Astrocyte (in vitro differentiated cells and primary cell): ENCODE data around the gene MYT1. TPM values are rescaled to one million over a fixed set of nuclear protein-coding genes. Genes with fewer than 3 reads are reported as not detected.

Experiments used
- DNase-seq: peaks from one replicate; pipeline ENCODE4 v3.0.0-alpha.2; 2010; ENCODE audit warnings: low read depth
- FAIRE-seq: peaks from 2 replicates; lab custom pipeline; 2011; peaks lifted over from hg19 to GRCh38; lab: Jason Lieb, UNC
- H2AFZ ChIP-seq: 2 replicates; pipeline ENCODE4 v1.6.0; 2012; ENCODE audit warnings: low read depth, low read length, inconsistent platforms
- H3K27ac ChIP-seq: 2 replicates; pipeline ENCODE4 v1.5.1; 2011; ENCODE audit warnings: low read depth, low read length, inconsistent platforms
- H3K27me3 ChIP-seq: 2 replicates; pipeline ENCODE4 v1.6.0; 2011; ENCODE audit warnings: low read length, inconsistent platforms; ENCODE audit not compliant: insufficient read depth
- H3K36me3 ChIP-seq: 2 replicates; pipeline ENCODE4 v1.5.1; 2011; ENCODE audit warnings: low read length, inconsistent platforms; ENCODE audit not compliant: insufficient read depth
- H3K4me1 ChIP-seq: 2 replicates; pipeline ENCODE4 v1.5.1; 2011; ENCODE audit warnings: low read length, inconsistent platforms; ENCODE audit not compliant: insufficient read depth
- H3K4me2 ChIP-seq: 2 replicates; pipeline ENCODE4 v1.6.0; 2012; ENCODE audit warnings: low read length, inconsistent platforms
- H3K4me3 ChIP-seq: 2 replicates; pipeline ENCODE4 v1.5.1; 2011; ENCODE audit warnings: low read depth, mild to moderate bottlenecking, low read length, inconsistent platforms; ENCODE audit not compliant: insufficient read depth
- H3K79me2 ChIP-seq: 2 replicates; pipeline ENCODE4 v1.6.0; 2012; ENCODE audit warnings: mild to moderate bottlenecking, low read length, inconsistent platforms; ENCODE audit not compliant: insufficient read depth
- H3K9ac ChIP-seq: 2 replicates; pipeline ENCODE4 v1.6.0; 2012; ENCODE audit warnings: mild to moderate bottlenecking, low read length, inconsistent platforms
- H3K9me3 ChIP-seq: 2 replicates; pipeline ENCODE4 v1.5.1; 2012; ENCODE audit warnings: low read depth, mild to moderate bottlenecking, low read length, inconsistent platforms; ENCODE audit not compliant: insufficient read depth
- H4K20me1 ChIP-seq: 2 replicates; pipeline ENCODE4 v1.6.0; 2012; ENCODE audit warnings: low read length, inconsistent platforms; ENCODE audit not compliant: insufficient read depth
- H3K27ac Mint-ChIP-seq: one replicate; pipeline ENCODE4 v1.8.0; 2021; ENCODE audit warnings: mild to moderate bottlenecking, mixed read lengths; ENCODE audit not compliant: unreplicated experiment
- H3K27me3 Mint-ChIP-seq: one replicate; pipeline ENCODE4 v1.8.0; 2021; ENCODE audit warnings: low read depth, mixed read lengths; ENCODE audit not compliant: unreplicated experiment
- H3K36me3 Mint-ChIP-seq: one replicate; pipeline ENCODE4 v1.8.0; 2021; ENCODE audit warnings: low read depth, mixed read lengths; ENCODE audit not compliant: unreplicated experiment
- H3K4me1 Mint-ChIP-seq: one replicate; pipeline ENCODE4 v1.8.0; 2021; ENCODE audit warnings: low read depth, mixed read lengths; ENCODE audit not compliant: unreplicated experiment
- H3K4me3 Mint-ChIP-seq: one replicate; pipeline ENCODE4 v1.8.0; 2021; ENCODE audit warnings: mild to moderate bottlenecking, moderate library complexity, mixed read lengths; ENCODE audit not compliant: unreplicated experiment
- H3K9me3 Mint-ChIP-seq: one replicate; pipeline ENCODE4 v1.8.0; 2021; ENCODE audit warnings: mild to moderate bottlenecking, mixed read lengths; ENCODE audit not compliant: unreplicated experiment
- EZH2 ChIP-seq: IDR thresholded peaks from 2 replicates; pipeline ENCODE4 v1.6.1; 2012; ENCODE audit warnings: mild to moderate bottlenecking, low read length, inconsistent platforms; ENCODE audit not compliant: insufficient read depth
- total RNA-seq: library from RNA; stranded (reverse); gene quantifications from 2 replicates; pipeline ENCODE4 v1.2.1, GENCODE V29; 2021
- TF ChIP-seq, protein P1 (sequence below): IDR thresholded peaks from 2 replicates; pipeline ENCODE4 v1.5.1; 2011; ENCODE audit warnings: low read depth, mild to moderate bottlenecking, inconsistent platforms, low read length, moderate library complexity; ENCODE audit not compliant: insufficient read depth

The MYT1 gene
- total RNA-seq, 1 donor from 2014 or later, result not detected

DNA sequence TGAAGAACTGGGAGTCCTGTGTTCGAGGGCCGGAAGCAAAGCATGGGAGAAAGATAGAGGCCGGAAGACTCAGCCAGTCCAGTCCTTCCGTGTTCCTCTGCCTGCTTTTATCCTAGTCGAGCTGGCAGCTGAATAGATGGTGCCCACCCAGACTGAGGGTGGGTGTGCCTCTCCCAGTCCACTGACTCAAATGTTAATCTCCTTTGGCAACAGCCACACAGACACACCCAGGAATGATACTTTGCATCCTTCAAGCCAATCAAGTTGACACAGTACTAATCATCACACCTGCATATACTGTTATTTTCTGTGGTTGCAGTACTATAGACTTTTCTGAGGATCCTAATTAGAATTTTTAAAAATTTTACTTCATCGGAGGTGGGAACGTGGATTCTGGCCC lies 112.6 kb downstream of the MYT1 start:
- Histone ChIP-seq H2AFZ (no peak overlapping the region), H3K27ac (no peak overlapping the region), H3K4me1 (no peaks in the 10 kb centered on the region), H3K4me2 (no peak overlapping the region), H4K20me1 (peaks cover 6% of the 10 kb centered on the region), H3K4me3 (no peak overlapping the region), H3K36me3 (no peaks in the 10 kb centered on the region), H3K27me3 (no peaks in the 10 kb centered on the region), H3K9me3 (no peaks in the 10 kb centered on the region), H3K79me2 (no peaks in the 10 kb centered on the region), H3K9ac (no peak overlapping the region)
- Mint-ChIP-seq H3K4me1 (peaks cover 9% of the 10 kb centered on the region), H3K4me3 (no peak overlapping the region), H3K27ac (no peak overlapping the region), H3K9me3 (no peaks in the 10 kb centered on the region), H3K36me3 (peaks cover 9% of the 10 kb centered on the region), H3K27me3 (no peaks in the 10 kb centered on the region)
- no peak for FAIRE-seq
- no peak for DNase-seq
- no peak for TF ChIP-seq EZH2
- TF ChIP-seq, protein P1, sequence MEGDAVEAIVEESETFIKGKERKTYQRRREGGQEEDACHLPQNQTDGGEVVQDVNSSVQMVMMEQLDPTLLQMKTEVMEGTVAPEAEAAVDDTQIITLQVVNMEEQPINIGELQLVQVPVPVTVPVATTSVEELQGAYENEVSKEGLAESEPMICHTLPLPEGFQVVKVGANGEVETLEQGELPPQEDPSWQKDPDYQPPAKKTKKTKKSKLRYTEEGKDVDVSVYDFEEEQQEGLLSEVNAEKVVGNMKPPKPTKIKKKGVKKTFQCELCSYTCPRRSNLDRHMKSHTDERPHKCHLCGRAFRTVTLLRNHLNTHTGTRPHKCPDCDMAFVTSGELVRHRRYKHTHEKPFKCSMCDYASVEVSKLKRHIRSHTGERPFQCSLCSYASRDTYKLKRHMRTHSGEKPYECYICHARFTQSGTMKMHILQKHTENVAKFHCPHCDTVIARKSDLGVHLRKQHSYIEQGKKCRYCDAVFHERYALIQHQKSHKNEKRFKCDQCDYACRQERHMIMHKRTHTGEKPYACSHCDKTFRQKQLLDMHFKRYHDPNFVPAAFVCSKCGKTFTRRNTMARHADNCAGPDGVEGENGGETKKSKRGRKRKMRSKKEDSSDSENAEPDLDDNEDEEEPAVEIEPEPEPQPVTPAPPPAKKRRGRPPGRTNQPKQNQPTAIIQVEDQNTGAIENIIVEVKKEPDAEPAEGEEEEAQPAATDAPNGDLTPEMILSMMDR, result no peak

DNA sequence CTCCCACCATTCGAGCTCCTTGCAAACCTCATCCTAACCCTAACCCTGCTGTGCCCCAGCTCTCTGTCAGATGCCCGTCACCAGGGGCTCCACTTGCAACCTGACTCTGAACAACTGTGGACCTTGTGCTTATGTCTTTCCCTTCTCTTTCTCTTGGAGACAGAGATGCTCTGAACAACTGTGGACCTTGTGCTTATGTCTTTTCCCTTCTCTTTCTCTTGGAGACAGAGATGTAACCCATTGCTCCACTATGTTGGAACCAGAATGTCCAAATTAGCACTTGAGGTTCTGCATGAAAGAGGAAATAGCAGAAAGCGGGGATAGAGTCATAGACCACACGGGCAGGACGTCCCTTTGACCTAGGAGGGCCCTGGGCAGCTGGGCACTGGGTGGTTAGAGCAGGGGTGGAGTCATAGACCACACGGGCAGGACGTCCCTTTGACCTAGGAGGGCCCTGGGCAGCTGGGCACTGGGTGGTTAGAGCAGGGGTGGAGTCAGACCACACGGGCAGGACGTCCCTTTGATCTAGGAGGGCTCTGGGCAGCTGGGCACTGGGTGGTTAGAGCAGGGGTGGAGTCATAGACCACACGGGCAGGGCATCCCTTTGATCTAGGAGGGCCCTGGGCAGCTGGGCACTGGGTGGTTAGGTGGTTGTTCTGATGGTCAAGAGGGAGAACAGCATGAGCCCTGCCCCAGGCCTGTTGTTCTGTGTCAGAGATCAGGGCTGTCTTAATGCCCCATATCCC lies 113.5 kb downstream of the MYT1 start:
- H3K4me1 Mint-ChIP-seq, result peaks cover 9% of the 10 kb centered on the region
- H3K27me3 Mint-ChIP-seq, result no peaks in the 10 kb centered on the region
- Histone ChIP-seq H2AFZ (no peak overlapping the region), H3K36me3 (no peaks in the 10 kb centered on the region), H3K9ac (no peak overlapping the region), H3K4me1 (no peaks in the 10 kb centered on the region), H3K79me2 (no peaks in the 10 kb centered on the region), H3K4me2 (no peak overlapping the region), H3K27ac (no peak overlapping the region), H4K20me1 (peaks cover 5% of the 10 kb centered on the region), H3K27me3 (peaks cover under 1% of the 10 kb centered on the region), H3K9me3 (no peaks in the 10 kb centered on the region), H3K4me3 (no peak overlapping the region)
- FAIRE-seq, result no peak
- no peak for TF ChIP-seq EZH2
- TF ChIP-seq, protein P1, result no peak
- H3K36me3 Mint-ChIP-seq, result peaks cover 8% of the 10 kb centered on the region
- H3K27ac Mint-ChIP-seq, result no peak overlapping the region
- no peak overlapping the region for H3K4me3 Mint-ChIP-seq
- DNase-seq, result no peak
- peaks cover 2% of the 10 kb centered on the region for H3K9me3 Mint-ChIP-seq

DNA sequence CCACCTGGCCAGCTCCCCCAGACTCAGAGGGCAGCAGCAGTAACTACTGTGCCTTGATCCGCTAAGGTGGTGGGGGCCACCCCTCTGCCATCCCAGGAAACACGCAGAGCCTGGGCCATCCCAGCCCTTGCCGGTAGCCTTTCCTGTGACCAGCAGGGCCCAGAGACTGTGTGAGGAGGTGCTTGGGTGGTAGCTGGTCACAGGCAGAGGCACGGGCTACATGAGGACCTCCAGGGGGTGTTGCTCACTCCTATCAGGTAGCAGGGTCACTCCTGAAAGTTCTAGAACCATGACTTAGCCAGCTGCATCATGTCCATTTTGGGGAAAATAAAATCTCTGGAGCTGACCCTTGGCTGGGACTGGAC lies 114.0 kb downstream of the MYT1 start:
- Mint-ChIP-seq H3K4me3 (no peak overlapping the region), H3K9me3 (peaks cover 2% of the 10 kb centered on the region), H3K4me1 (peaks cover 9% of the 10 kb centered on the region), H3K36me3 (peaks cover 5% of the 10 kb centered on the region), H3K27ac (no peak overlapping the region), H3K27me3 (no peaks in the 10 kb centered on the region)
- Histone ChIP-seq H3K79me2 (no peaks in the 10 kb centered on the region), H3K36me3 (no peaks in the 10 kb centered on the region), H3K27me3 (peaks cover 2% of the 10 kb centered on the region), H3K9me3 (no peaks in the 10 kb centered on the region), H3K4me1 (no peaks in the 10 kb centered on the region), H3K4me3 (no peak overlapping the region), H4K20me1 (peaks cover 5% of the 10 kb centered on the region), H3K4me2 (no peak overlapping the region), H3K27ac (no peak overlapping the region), H2AFZ (no peak overlapping the region), H3K9ac (no peak overlapping the region)
- FAIRE-seq (no peak), DNase-seq (no peak)
- TF ChIP-seq, protein P1, result no peak
